Iris pigment epithelial cell (primary cell): Measurements from ENCODE around the gene HIPK2.

ENCODE experiments used
- DNase-seq: peaks from one replicate; pipeline ENCODE4 v3.0.0-alpha.2; 2011; ENCODE audit warnings: low read depth

HIPK2 gene

GRCh38 chr7:139696552-139696951 is 81.2 kb downstream of the HIPK2 start:
- DNase-seq: no peak

- peak; percentile 37 for DNase-seq
Measured at GRCh38 chr7:139695588-139695987, 82.2 kb downstream of the HIPK2 start.

GRCh38 chr7:139695051-139695450 is 82.7 kb downstream of the HIPK2 start:
- DNase-seq: no peak

GRCh38 chr7:139694389-139694676 is 83.5 kb downstream of the HIPK2 start:
- no peak for DNase-seq

- no peak for DNase-seq
Measured at GRCh38 chr7:139693651-139694388, 84.0 kb downstream of the HIPK2 start.

GRCh38 chr7:139692723-139693122 is 85.1 kb downstream of the HIPK2 start:
- DNase-seq: no peak

GRCh38 chr7:139691253-139691781 is 86.5 kb downstream of the HIPK2 start:
- DNase-seq: no peak

- DNase-seq: peak; percentile 62
Measured at GRCh38 chr7:139687980-139688632, 89.7 kb downstream of the HIPK2 start.

GRCh38 chr7:139687211-139687954 is 90.4 kb downstream of the HIPK2 start:
- no peak for DNase-seq

GRCh38 chr7:139683137-139683921 is 94.5 kb downstream of the HIPK2 start:
- peak; percentile 28 for DNase-seq

GRCh38 chr7:139682136-139683013 is 95.4 kb downstream of the HIPK2 start:
- DNase-seq: peak; percentile 77

GRCh38 chr7:139681812-139682135 is 96.0 kb downstream of the HIPK2 start:
- no peak for DNase-seq

GRCh38 chr7:139681463-139681755 is 96.4 kb downstream of the HIPK2 start:
- no peak for DNase-seq

GRCh38 chr7:139680676-139681462 is 96.9 kb downstream of the HIPK2 start:
- DNase-seq: peak; percentile 94

- peak; percentile 48 for DNase-seq
Measured at GRCh38 chr7:139679731-139680594, 97.8 kb downstream of the HIPK2 start.

GRCh38 chr7:139676390-139676789 is 101.4 kb downstream of the HIPK2 start:
- DNase-seq: no peak

GRCh38 chr7:139675127-139676125 is 102.4 kb downstream of the HIPK2 start:
- no peak for DNase-seq

- DNase-seq: no peak
Measured at GRCh38 chr7:139674752-139675126, 103.1 kb downstream of the HIPK2 start.
